Stimulated activated CD8-positive, alpha-beta memory T cell treated with anti-CD3 and anti-CD28 coated beads, Interleukin-7, amount 100 ng/mL, for 1 hour (primary cell): ENCODE measurements around the gene SEMA3C.

ENCODE experiments used
- DNase-seq, 2 donors: peaks; one replicate each; pipeline ENCODE4 v3.0.0-alpha.2; 2020; ENCODE audit warnings: low read depth in 2 of 2

The SEMA3C gene

GRCh38 chr7:80848841-80849240 is 70.0 kb downstream of the SEMA3C start:
- no peak for DNase-seq

GRCh38 chr7:80847895-80848294 is 71.0 kb downstream of the SEMA3C start:
- DNase-seq: no peak

DNA sequence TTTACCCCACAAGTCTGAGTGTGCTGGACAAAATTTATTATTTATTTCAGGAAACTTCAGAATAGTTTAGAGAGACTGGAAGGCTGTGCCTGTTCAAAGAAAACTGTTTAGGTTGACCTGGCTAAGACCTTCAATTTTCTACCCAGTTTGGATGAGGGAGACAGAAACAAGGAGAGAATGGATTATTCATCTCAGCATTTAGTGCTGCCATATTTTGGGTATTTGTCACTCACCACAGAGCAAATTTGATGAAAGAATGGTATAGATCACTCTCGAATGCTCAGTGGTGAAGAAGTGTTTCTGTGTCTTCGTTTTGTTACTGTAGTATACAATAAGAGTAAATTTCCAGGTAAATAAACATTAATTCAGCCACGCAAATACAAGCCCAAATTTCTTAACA is 71.8 kb downstream of the SEMA3C start:
- no peak for DNase-seq

DNA sequence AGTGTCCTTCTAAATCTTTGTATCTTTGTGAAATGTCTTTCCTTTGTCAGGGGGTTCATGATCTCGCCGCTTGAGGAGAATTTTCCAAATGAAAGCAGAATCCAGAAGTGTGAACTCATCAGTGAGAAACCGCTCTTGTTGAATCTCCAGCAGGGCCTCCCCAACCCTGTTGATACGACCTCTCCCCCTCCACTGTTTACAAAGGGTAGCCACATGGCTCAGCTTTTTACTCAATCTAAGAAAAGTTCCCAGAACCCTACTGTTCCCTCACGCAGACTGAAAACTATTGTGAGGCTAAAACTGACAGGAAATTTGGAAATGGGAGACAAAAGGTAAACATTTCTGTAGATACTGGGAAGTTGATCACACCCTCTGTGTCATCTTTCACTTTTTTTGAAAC is 73.9 kb downstream of the SEMA3C start:
- no peak for DNase-seq

DNA sequence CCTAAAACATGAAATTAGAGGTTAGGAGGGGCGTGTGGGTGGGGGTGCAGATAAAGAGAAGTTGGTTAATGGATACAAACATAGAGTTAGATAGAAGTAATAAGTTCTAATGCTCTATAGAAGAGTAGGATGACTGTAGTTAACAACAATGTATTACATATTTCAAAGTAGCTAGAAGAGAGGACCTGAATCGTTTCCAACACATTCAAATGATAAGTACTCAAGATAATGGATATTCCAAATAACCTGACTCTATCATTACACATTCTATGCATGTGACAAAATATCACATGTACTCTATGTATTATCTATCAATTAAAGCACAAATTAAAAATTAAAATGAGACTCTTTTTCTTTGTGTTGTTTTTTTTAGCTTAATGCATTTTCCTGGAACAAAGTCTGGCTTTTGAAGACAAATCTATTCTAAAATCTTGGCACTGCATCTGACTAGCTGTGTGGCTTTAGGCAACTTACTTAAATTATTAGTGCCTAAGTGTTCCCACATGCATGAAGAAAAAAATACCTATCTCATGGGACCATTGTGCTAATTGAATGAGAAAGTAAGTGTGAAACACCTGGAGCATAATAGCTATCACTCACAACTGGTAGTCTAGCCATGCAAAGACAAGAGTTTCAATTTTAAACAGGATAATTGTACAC is 75.7 kb downstream of the SEMA3C start:
- DNase-seq: no peak

DNA sequence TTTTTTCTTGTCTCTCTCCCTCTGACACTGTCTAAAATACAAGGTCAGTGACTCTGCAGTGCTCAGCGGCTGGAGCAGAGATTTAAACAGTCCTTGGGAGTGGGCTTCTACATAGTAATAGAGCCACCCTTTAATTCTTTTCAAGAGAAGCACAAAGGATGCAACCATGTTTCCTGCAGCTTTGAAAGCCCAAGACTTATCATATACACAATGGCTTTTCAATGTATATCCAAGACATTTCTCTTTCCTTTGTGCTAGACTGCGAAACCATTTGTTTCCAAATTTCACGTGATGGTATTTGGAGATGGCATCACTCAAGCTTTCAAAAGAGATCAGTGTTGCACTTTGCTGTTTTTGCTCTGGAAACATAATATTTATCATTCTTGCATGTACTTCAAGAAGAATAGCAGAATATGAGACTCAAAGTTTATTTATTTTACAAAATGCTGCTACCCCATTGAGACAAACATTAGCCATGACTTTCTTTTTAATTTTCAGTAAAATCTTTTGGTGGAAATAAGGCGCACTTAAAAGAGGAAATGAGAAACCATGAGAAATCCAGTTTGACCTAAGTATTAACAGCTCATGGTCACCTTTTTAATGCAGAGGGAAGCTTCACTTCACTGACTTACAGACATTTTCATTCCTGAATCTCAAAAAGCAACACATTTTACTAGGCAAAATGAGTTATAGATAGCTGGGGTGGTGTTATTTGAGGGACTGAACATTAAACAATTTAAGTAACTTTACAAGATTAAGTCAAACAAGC is 76.6 kb downstream of the SEMA3C start:
- DNase-seq: no peak

DNA sequence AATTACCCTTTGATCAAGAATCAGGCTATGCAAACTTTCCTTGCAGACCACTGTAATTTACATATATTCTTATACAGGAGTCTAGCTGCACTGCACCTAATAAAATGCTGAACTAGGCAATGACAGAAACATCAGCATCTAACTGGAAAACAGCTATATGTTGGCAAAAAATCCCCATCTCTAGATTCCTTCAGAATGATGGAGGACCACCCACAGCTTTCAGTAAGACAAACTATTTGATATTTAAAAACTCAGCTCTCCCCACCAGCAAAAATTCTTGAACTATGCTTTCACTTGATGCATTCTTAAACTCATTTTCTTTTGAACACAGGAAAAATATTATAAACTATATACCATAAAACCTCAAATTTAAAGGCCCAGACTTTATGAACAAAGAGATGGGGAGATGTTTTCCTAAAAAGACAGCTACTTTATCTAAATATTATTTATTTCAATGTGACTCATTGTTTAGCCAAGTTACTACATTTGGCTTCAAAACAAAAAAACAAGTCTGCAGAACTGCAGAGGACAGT is 77.4 kb downstream of the SEMA3C start:
- no peak for DNase-seq

DNA sequence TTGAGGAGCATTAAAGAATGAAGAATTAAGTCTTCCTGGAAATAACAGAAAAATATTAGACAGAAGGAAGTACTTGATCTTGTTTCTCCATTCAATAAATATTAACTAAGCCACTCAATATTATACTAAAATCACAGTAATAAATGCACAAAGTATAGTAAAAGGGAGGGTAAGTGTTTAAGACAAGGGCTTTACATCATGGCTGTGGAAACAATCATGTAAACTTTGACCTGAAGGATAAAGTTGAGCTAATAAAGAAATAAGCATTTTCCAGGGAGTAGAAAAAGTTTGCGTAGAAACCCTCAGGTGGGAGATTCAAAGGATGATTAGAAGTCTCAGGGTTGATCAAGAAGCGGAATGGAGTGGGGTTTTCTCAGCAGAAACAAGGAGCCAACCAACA is 78.2 kb downstream of the SEMA3C start:
- DNase-seq: no peak

GRCh38 chr7:80839855-80840254 is 79.0 kb downstream of the SEMA3C start:
- no peak for DNase-seq

DNA sequence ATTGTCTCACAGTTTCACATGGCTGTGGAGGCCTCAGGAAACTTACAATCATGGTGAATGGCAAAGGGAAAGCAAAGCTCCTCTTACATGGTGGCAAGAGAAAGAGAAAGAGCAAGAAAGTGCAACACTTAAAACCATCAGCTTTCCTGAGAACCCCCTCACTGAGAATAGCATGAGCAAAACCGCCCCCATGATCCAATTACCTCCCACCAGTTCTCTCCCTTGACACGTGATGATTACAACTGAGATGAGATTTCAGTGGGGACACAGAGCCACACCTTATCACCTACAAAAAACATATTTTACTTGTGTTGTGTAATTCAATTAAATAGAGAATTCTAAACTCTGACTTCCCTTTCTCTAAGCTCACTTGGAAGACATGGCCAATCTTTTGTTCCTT is 80.2 kb downstream of the SEMA3C start:
- DNase-seq: no peak

DNA sequence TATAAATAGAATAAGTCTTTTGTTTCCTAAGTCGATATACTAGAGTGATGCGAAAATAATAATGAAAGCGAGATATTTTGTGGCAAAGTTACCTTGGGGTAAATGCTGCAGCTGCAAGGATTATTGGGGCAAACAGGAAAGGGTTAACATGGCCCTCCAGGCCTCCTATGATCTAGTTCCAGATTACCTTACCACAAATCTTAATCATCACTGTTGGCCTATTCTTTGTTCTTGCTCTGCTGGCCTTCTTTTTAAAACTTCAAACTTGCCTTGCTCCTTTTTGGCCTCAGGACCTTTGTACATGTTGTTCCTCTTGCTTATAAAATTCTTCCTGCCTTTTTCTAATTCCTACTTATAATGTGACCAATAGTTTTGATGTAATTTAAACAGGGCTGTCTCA is 81.5 kb downstream of the SEMA3C start:
- DNase-seq: no peak

GRCh38 chr7:80835251-80835650 is 83.6 kb downstream of the SEMA3C start:
- no peak for DNase-seq

DNA sequence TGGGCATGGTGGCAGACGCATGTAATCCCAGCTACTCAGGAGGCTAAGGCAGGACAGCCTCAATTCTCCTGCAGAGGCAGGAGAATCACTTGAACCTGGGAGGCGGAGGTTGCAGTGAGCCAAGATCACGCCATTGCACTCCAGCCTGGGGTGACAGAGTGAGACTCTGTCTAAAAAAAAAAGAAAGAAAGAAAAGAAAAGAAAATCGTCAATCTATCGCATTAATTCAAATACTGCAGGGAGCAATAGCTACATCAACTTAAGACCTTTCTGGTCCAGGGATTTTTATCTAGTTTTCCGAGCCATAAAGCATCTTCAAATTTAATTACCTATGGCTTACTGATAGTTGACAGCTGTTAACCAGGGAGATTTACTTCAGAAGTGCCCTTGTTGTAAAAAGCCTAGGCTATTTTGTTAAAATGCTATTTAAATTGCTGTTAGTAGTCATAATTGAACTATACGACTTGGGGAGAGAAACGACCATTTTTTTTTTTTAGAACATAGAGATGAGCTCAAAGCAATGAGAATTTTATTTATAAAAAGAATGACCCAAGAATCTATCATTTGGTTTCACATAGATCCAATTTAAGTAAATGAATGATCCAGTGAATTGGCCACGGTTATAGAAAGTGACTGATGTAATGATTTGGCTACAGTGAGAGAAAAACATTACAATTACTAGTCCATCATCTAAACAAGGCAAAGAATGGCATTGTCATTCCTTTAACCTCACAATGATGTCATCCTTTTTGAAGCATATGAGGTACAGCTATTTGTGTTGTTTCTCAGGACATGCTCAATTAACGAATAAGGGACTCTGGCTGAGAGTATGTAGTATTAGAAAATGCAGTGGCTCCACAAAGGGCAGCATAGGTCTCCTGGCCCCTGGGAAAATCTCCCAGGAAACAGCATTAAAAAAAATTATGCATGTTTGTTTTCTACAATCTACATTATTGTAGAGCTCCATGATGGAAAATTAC is 85.3 kb downstream of the SEMA3C start:
- DNase-seq: no peak

- DNase-seq: no peak
These were observed 86.8 kb downstream of the SEMA3C start for GRCh38 chr7:80832006-80832405.

DNA sequence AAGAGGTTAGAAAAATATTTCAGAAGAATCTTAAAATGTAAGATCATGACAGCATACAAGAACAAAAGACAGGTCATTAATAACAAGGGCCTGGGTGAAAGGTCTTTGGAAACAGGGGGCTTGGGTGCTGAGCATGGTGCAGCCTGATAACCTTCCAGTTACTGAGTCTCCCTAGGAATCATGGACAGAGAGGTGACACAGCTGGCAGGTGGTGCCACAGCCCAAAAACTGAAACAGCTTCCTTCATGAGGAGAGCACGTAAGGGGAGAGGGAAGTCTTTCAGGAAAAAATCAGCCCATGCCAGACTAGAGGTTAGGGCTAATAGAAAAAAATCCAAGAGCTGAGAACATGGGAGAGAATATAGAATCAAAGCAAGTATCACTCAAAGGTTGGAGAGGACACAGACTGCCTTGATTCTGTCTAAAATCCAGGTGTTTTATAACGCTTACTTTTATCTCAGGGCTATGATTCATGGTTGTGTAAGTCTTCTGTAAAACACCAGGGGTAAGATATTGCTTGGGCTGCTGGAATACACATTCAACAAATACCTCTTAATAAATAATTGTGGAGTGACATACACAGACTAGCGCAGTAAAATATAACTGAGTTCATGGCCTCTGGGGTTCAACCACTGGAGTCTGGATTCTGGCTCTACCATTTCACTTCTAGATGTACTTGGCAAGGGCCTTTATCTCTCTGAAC is 88.1 kb downstream of the SEMA3C start:
- DNase-seq: no peak

GRCh38 chr7:80830010-80830409 is 88.8 kb downstream of the SEMA3C start:
- no peak for DNase-seq

DNA sequence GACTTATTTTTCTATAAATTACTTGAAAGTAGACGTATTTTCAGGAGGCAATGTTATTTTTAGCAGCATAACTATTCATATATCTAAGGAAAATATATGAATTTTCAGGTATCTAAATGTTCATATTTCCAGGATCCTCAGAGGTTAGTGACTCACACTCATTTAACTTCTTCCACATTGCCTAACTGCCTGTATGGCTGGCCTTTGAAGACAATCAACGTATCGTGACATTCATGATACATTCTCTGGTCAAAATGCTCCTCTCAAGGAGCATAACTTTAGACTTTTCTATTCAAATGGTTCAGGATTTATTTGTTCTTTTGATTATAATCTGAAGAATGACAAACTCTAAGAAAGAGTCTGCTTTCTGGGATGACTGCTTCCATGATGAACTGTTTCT is 89.3 kb downstream of the SEMA3C start:
- no peak for DNase-seq

DNA sequence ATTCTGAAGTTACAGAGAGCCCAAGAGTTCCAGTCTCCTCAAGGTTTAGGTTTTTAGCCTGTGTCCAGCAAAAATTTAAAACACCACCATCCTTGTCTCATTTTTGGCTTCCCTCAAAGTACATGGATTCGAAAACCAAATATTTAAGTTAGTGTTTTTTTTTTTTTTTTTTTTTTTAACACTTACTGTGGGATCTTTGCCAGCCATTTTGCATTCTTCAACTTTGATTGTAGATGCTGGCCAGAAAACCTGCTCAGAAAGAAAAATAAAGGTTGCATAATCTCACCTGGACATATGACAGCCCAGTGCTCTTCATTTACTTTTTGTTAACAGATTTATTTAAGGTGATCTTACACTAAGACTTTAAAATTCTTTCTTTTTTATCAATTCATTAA is 91.6 kb downstream of the SEMA3C start:
- DNase-seq: no peak

GRCh38 chr7:80826520-80827238 is 92.2 kb downstream of the SEMA3C start:
- no peak for DNase-seq

GRCh38 chr7:80825499-80825898 is 93.4 kb downstream of the SEMA3C start:
- no peak for DNase-seq

GRCh38 chr7:80824253-80824652 is 94.6 kb downstream of the SEMA3C start:
- no peak for DNase-seq
